ENCODE data around the gene ZNF599.
"Not testable (repeated sequence)": the region's sequence is repeated elsewhere in the genome, so short reads cannot be mapped to it uniquely, and the experiment has no call there.

ZNF599 gene

DNA sequence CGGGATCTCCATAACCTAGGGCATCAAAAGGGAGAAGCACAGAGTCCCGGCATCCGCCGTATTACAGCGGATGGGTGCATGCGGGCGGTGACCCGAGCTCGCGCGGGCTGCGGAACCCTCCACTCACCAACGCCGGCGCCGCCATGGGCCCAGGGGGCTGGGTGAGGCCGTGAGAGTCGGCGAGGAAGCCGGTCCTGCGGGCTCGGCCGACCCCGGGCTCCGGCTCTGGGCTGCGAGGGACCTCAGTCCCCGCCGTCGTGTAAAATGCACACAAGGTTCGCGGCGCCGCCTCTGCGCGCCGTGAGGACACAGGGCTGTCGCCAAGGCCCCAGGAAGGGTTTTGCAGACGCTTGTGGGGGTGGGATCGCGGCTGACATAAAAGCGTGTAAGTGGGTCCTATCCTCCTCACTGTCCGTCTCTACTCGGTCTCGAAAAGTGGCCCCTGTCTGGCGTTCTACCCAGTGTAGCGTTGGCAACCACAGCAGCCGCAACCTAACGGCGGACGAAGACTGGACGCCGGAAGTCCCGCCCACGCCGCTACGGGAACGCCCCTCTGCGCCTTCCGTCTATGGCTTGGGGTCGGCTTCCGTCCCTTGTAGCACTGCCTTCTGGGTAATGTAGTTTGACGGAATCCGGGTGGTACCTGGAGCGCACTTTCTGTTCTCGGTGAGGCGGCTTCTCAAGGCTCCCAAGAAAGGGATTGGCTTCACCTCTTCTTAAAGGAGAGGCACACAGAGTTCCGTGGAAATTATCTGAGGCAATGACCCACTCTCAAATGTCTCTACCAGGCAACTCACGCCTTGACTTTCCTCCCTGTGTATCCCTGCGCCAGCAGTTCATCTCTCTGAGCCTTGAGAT is at the start of gene ZNF599:
Gene ZNF599, minus strand, starts transcription at position 519 of the 858 bp plus-strand sequence. Its CDS starts 374 bp downstream, at position 145.
- Histone ChIP-seq H3K4me1 (peaks cover 5% of the 10 kb centered on the region), H3K9me3 (peaks cover 5% of the 10 kb centered on the region; the same call in 1 of the 2 replicates), H3K27me3 (ENCODE audit: low read depth) (no peaks in the 10 kb centered on the region), H3K36me3 (replicated peaks) (no peaks in the 10 kb centered on the region), H3K4me3 (peak within 1 kb of the TSS; percentile 54)
- in situ Hi-C loops (cut with MboI; ENCODE audit: low sequenced_read_pairs) = no loop called here
- DNase-seq (ENCODE audit: low spot score in 2 of 2) = peak; percentile 69 to 91

DNA sequence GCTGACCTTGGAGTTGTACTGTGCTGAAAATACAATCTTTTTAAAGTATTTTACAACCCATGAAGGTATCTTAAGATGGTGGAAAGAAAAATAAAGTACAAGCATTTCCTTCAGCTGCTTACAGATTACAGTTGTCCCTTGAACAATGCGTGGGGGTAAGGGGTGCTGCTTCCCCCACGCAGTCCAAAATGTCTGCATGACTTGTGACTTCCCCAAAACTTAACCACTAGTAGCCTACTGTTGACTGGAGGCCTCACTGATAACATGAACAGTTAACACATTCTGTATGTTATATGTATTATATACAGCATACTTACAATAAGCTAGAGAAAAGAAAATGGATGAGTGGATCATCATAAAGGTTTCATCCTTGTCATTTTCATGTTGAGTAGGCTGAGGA is 45.3 kb upstream of the ZNF599 start:
- no peak for DNase-seq (ENCODE audit: low spot score in 2 of 2)
- H3K27me3 ChIP-seq (ENCODE audit: low read depth) = no peaks in the 10 kb centered on the region
- no peaks in the 10 kb centered on the region for H3K4me1 ChIP-seq
- in situ Hi-C loops (cut with MboI; ENCODE audit: low sequenced_read_pairs) = no loop called here
- H3K36me3 ChIP-seq (replicated peaks) = no peaks in the 10 kb centered on the region
- H3K9me3 ChIP-seq = no peaks in the 10 kb centered on the region
- H3K4me3 ChIP-seq = no peak overlapping the region

DNA sequence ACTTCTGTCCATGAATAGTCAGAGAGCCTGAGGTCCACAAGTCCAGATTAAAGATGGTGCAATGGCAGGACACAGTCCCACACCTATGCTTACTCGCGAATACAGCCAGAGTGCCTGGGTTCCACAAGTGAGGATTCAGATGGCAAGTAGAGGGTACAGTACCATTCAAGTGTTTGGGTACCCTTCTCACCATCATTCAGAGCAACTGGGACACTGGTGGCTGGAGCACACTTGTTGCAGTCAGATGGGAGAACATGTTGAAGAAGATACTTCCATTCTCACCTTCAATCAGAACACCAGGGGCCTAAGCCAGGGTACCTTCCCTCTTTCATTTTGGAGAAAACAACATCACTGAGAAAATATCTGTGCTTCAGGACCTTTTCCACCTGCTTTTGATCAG is 43.7 kb upstream of the ZNF599 start:
- Histone ChIP-seq H3K36me3 (replicated peaks) (no peaks in the 10 kb centered on the region), H3K4me3 (no peak overlapping the region), H3K27me3 (ENCODE audit: low read depth) (no peaks in the 10 kb centered on the region), H3K9me3 (no peaks in the 10 kb centered on the region), H3K4me1 (no peaks in the 10 kb centered on the region)
- in situ Hi-C loops (cut with MboI; ENCODE audit: low sequenced_read_pairs) = no loop called here
- no peak for DNase-seq (ENCODE audit: low spot score in 2 of 2)

DNA sequence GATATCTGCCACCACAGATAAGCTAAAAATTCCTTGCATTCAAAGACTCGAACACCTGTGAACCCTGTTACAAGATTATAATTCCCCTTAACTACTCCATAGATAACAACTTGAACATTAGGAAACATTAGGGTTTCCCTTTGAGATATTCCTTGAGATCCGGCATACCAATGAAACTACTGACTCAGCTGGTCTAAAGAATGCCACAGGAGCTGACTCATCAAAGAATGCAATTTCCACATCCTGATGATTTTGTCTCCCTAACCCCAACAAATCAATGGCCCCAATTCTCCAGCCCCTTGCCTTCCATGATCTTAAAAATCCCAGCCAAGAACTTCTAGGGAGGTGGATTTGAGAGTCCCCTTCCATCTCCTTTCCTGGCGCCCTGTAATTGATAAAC is 35.6 kb upstream of the ZNF599 start:
- Histone ChIP-seq H3K4me3 (no peak overlapping the region), H3K27me3 (ENCODE audit: low read depth) (no peaks in the 10 kb centered on the region), H3K36me3 (replicated peaks) (no peaks in the 10 kb centered on the region), H3K9me3 (no peaks in the 10 kb centered on the region), H3K4me1 (no peaks in the 10 kb centered on the region)
- no peak for DNase-seq (ENCODE audit: low spot score in 2 of 2)
- in situ Hi-C loops (cut with MboI; ENCODE audit: low sequenced_read_pairs) = no loop called here

DNA sequence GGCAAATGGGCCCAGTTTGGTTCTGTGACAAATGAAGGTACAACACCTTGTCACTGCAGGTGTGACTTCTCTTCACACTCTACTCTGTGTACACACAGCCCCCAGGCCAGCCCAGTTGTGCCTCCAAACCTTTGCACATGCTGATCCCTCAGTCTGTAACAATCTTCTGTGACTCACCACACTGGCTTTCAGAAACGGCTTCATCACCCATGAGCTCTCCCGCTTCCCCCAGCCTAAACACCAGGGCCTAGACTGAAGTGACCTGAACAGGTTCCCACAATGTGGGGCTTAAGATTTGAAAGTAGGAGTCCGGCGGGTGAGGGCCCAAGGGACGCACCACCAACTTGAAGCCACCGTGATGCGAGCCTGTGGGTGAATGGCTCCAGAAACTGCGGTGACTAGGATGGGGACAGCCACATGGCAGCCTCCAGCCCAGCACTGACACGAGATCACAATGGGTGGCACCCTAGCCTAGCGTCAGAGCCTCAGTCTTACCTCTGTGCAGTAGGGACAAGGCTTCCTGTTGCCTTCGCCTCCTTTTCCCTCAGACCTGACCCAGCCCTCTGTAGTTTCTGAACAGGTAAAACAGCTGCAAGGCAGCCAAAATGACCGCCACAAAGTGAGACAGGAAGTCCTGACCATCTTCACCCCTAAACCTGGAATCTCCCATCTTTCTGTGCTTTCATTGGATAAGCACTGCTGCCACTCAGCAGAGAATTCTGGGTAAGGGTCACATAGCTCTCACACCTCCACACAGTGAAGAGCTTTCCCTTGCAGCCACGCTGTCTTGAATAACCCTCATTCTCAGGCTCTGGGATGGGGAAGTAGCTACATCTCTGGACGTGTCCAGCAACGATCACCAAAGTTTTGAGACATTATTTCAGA is 34.2 kb upstream of the ZNF599 start:
- in situ Hi-C loops (cut with MboI; ENCODE audit: low sequenced_read_pairs) = no loop called here
- no peaks in the 10 kb centered on the region for H3K9me3 ChIP-seq
- DNase-seq (ENCODE audit: low spot score in 2 of 2) = no peak
- no peak overlapping the region for H3K4me3 ChIP-seq
- H3K4me1 ChIP-seq = no peaks in the 10 kb centered on the region
- no peaks in the 10 kb centered on the region for H3K36me3 ChIP-seq (replicated peaks)
- no peaks in the 10 kb centered on the region for H3K27me3 ChIP-seq (ENCODE audit: low read depth)

DNA sequence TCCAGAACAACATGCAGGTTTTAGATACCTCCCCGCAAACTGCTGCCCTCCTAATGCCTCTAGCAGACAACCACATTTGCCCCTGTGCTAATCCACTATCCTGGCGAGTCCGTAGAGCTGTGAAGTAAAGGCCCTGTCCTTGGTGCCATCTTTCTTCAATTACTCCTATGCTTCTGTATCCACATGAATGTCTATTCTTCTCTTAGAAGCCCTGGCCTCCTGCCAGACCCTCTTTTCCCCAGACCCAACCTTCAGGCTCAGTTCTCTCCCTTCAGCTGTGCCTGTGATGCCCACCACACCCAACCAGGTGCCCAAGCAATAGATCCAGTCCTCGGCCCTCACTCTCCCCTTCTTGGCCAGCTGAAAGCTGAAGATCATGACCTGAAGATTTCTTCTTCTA is 31.1 kb upstream of the ZNF599 start:
- Histone ChIP-seq H3K9me3 (no peaks in the 10 kb centered on the region), H3K4me1 (no peaks in the 10 kb centered on the region), H3K27me3 (ENCODE audit: low read depth) (no peaks in the 10 kb centered on the region), H3K36me3 (replicated peaks) (no peaks in the 10 kb centered on the region), H3K4me3 (no peak overlapping the region)
- no peak for DNase-seq (ENCODE audit: low spot score in 2 of 2)
- in situ Hi-C loops (cut with MboI; ENCODE audit: low sequenced_read_pairs) = no loop called here

DNA sequence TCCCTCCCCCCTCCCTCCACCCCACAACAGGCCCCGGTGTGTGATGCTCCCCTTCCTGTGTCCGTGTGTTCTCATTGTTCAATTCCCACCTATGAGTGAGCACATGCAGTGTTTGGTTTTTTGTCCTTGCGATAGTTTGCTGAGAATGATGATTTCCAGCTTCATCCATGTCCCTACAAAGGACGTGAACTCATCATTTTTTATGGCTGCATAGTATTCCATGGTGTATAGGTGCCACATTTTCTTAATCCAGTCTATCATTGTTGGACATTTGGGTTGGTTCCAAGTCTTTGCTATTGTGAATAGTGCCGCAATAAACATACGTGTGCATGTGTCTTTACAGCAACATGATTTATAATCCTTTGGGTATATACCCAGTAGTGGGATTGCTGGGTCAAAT is 23.9 kb upstream of the ZNF599 start:
- H3K4me1 ChIP-seq; H3K36me3 ChIP-seq (replicated peaks); H3K9me3 ChIP-seq; DNase-seq (ENCODE audit: low spot score in 2 of 2); H3K27me3 ChIP-seq (ENCODE audit: low read depth); in situ Hi-C loops (cut with MboI; ENCODE audit: low sequenced_read_pairs); H3K4me3 ChIP-seq: not testable (repeated sequence)

DNA sequence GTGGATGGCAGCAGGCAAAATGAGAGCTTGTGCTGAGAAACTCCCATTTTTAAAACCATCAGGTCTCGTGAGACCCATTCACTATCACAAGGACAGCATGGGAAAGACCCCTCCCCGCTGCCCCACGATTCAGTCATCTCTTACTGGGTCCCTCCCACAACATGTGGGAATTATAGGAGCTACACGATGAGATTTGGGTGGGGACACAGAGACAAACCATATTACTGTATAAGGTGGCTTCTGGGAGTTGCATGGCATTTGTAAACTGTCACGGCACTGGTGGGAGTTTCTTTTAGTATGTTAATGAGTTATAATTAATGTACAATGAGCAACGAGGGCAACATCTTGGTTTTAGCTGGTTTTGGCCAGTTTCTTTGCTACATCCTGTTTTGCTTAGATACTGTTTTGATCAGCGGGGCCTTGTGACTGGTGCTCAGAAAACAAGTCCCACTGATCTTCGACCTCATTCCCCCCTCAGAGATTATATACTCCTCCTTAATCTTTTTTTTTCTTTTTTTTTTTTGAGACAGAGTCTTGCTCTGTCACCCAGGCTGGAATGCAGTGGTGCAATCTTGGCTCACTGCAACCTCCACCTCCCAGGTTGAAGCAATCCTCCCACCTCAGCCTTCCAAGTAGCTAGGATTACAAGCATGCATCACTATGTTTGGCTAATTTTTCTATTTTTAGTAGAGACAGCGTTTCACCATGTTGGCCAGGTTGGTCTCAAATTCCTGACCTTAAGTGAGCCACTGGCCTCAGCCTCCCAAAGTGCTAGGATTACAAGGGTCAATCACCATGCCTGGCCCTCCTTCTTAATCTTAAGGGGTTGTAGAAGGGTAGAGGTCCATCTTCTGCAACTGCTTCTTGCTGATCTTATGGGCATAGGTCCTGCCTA is 21.3 kb upstream of the ZNF599 start:
- Histone ChIP-seq H3K4me1 (no peaks in the 10 kb centered on the region), H3K36me3 (replicated peaks) (no peaks in the 10 kb centered on the region), H3K9me3 (no peaks in the 10 kb centered on the region), H3K4me3 (no peak overlapping the region), H3K27me3 (ENCODE audit: low read depth) (no peaks in the 10 kb centered on the region)
- no peak for DNase-seq (ENCODE audit: low spot score in 2 of 2)
- in situ Hi-C loops (cut with MboI; ENCODE audit: low sequenced_read_pairs) = no loop called here

DNA sequence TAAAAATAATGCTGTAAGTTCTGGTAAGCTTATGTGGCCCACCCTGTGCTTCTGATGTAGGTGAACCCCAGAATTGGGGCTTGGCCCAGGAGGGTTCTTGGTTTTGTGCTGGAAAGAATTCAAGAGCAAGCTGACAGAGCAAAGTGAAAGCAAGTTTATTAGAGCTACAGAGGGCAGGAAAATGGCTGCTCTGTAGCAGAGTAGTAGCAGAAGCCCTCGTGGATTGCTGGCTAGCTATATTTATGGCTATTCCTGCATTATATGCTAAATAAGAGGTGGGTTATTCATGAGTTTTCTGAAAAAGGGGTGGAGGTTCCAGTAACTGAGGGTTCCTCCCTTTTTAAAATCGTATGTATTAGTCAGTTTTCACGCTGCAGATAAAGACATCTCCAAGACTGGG is 20.6 kb upstream of the ZNF599 start:
- H3K27me3 ChIP-seq (ENCODE audit: low read depth) = no peaks in the 10 kb centered on the region
- H3K9me3 ChIP-seq = no peaks in the 10 kb centered on the region
- H3K4me1 ChIP-seq = no peaks in the 10 kb centered on the region
- no peak overlapping the region for H3K4me3 ChIP-seq
- in situ Hi-C loops (cut with MboI; ENCODE audit: low sequenced_read_pairs) = no loop called here
- DNase-seq (ENCODE audit: low spot score in 2 of 2) = no peak
- H3K36me3 ChIP-seq (replicated peaks) = no peaks in the 10 kb centered on the region

DNA sequence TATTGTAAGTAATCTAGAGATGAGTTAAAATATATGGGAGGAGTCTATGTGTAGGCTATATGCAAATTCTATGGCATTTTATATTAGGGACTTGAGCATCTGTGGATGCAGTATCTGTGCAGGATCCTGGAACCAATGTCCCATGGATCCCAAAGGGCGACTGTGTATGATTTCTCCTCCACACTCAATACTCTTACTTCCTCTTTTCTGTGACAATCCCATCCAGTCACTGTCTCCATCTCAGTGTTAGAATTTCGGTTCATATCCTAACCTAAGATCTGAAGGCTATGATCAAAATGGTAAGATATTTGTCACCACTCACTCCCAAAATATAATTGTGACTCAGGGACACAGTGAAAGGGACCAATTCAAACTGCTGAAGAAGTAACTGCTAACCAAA is 15.1 kb upstream of the ZNF599 start:
- Histone ChIP-seq H3K4me3 (no peak overlapping the region), H3K4me1 (no peaks in the 10 kb centered on the region), H3K27me3 (ENCODE audit: low read depth) (no peaks in the 10 kb centered on the region), H3K36me3 (replicated peaks) (no peaks in the 10 kb centered on the region), H3K9me3 (no peaks in the 10 kb centered on the region)
- in situ Hi-C loops (cut with MboI; ENCODE audit: low sequenced_read_pairs) = no loop called here
- no peak for DNase-seq (ENCODE audit: low spot score in 2 of 2)

DNA sequence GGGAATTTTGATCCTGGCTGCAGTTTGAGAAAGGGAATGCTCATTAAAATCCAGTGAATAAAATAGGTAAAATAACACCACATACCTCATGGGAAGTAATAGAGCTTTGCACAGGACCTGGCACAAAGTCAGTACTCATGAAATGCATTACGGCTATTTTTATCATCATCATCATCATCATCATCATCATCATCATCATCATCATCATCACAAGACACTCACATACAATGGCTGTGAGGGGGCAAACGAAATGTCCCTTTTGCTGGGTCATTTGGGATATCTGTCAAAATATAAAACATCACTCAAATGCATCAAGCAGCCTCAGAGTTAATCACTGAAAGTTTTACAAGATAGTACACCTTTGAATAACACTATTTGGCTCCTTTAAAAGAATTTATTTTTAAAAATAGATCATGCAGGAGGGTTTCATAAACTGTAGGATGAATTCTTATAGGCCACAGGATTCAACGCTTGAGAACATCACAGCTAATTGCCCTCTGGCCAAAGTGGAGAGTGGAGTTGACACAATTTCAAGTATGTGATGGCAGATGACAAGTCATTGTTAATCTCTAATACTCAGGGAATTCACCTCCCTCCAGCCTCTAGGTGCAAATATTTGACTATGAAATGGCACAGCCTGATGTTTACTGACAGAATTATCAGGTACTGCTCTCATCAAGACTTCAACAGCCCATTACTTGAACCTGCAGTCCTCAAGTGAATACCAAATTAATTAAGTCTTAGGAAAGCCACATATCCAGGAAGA is 14.2 kb upstream of the ZNF599 start:
- H3K27me3 ChIP-seq (ENCODE audit: low read depth) = no peaks in the 10 kb centered on the region
- no peaks in the 10 kb centered on the region for H3K9me3 ChIP-seq
- no peaks in the 10 kb centered on the region for H3K36me3 ChIP-seq (replicated peaks)
- DNase-seq (ENCODE audit: low spot score in 2 of 2) = no peak
- no peak overlapping the region for H3K4me3 ChIP-seq
- no peaks in the 10 kb centered on the region for H3K4me1 ChIP-seq
- in situ Hi-C loops (cut with MboI; ENCODE audit: low sequenced_read_pairs) = no loop called here

DNA sequence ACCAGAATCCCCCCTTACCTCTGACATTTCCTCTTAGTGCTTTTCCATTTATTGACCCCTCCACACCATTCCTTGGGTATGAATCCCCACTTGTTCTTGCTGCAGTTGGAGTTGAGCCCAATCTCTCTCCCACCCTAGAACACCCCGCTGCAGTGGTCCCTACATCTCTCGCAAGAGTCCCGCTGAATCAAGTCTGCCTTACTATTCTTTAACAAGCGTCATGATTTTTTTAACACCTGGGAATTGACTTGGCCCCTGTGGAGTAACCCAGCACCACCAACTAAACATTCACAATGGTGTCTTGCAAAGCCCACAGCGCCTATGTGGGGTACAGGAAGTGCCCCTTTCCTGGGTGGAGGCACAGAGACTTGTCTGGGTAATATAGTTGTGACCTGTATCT is 13.2 kb upstream of the ZNF599 start:
- Histone ChIP-seq H3K4me1 (no peaks in the 10 kb centered on the region), H3K27me3 (ENCODE audit: low read depth) (no peaks in the 10 kb centered on the region), H3K36me3 (replicated peaks) (no peaks in the 10 kb centered on the region), H3K4me3 (no peak overlapping the region), H3K9me3 (no peaks in the 10 kb centered on the region)
- in situ Hi-C loops (cut with MboI; ENCODE audit: low sequenced_read_pairs) = no loop called here
- no peak for DNase-seq (ENCODE audit: low spot score in 2 of 2)

DNA sequence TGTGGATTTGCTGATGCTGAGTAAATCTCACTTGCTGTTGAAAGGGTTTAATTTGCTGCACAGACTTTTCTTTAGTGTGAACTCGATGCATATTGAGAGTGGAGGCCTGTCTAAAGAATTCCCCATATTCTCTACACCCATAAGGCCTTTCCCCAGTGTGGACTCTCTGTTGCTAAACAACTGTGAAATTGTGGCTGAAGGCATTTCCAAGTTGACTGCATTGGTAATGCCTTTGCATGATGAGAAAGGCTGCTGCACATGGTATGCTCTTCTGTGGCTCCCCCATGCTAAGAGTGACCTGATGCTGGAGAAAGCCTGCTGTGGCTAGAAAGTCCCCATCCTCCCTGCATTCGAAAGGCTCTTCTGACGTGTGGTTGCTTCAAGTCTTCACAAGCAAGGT is 6.6 kb upstream of the ZNF599 start:
- H3K4me1 ChIP-seq = no peaks in the 10 kb centered on the region
- DNase-seq (ENCODE audit: low spot score in 2 of 2) = no peak
- no peak overlapping the region for H3K4me3 ChIP-seq
- no peaks in the 10 kb centered on the region for H3K9me3 ChIP-seq
- no peaks in the 10 kb centered on the region for H3K36me3 ChIP-seq (replicated peaks)
- no peaks in the 10 kb centered on the region for H3K27me3 ChIP-seq (ENCODE audit: low read depth)
- in situ Hi-C loops (cut with MboI; ENCODE audit: low sequenced_read_pairs) = no loop called here

Data from HAP-1 (cell line).